Loucy (cell line): Measurements from ENCODE around the gene PDK2.

Experiments
- H2AFZ ChIP-seq: fragments of 200-600 bp; sonication (generic); 2 replicates; pipeline ENCODE4 v1.6.0; 2016; ENCODE audit warnings: antibody characterized with exemption, mild to moderate bottlenecking, low read length, moderate library complexity
- H3F3A ChIP-seq: fragments of 200-600 bp; 2 replicates; pipeline ENCODE4 v1.6.0; 2016; ENCODE audit warnings: antibody characterized with exemption, low read depth, mild to moderate bottlenecking
- H3K27me3 ChIP-seq: fragments of 200-600 bp; sonication (generic); 2 replicates; pipeline ENCODE4 v1.6.1; 2014; ENCODE audit warnings: low read length, mild to moderate bottlenecking; ENCODE audit not compliant: insufficient read depth, poor library complexity, severe bottlenecking
- H3K36me3 ChIP-seq: fragments of 200-600 bp; sonication (generic); 2 replicates; pipeline ENCODE4 v1.6.1; 2016; ENCODE audit warnings: low read length; ENCODE audit not compliant: insufficient read depth
- H3K4me1 ChIP-seq: fragments of 200-600 bp; sonication (generic); 2 replicates; pipeline ENCODE4 v1.5.1; 2014; ENCODE audit warnings: low read length, mild to moderate bottlenecking; ENCODE audit not compliant: insufficient read depth, poor library complexity, severe bottlenecking
- H3K4me2 ChIP-seq: fragments of 200-600 bp; sonication (generic); 2 replicates; pipeline ENCODE4 v1.6.0; 2014; ENCODE audit warnings: antibody characterized with exemption, low read length, low read depth, mild to moderate bottlenecking; ENCODE audit not compliant: poor library complexity, severe bottlenecking
- H3K4me3 ChIP-seq: fragments of 200-600 bp; sonication (generic); 2 replicates; pipeline ENCODE4 v1.5.1; 2014; ENCODE audit warnings: low read length, mild to moderate bottlenecking, mixed read lengths; ENCODE audit not compliant: poor library complexity, severe bottlenecking
- H3K79me2 ChIP-seq: fragments of 200-600 bp; sonication (generic); 2 replicates; pipeline ENCODE4 v1.6.1; 2014; ENCODE audit warnings: low read length; ENCODE audit not compliant: insufficient read depth
- H3K9ac ChIP-seq: fragments of 200-600 bp; sonication (generic); 2 replicates; pipeline ENCODE4 v1.6.0; 2014; ENCODE audit warnings: mild to moderate bottlenecking, low read depth, low read length, moderate library complexity; ENCODE audit not compliant: poor library complexity, severe bottlenecking
- H3K9me2 ChIP-seq: fragments of 200-600 bp; sonication (generic); replicated peaks from 2 replicates; pipeline ENCODE4 v1.6.1; 2016; ENCODE audit warnings: low read depth, low read length, mixed read lengths
- H3K9me3 ChIP-seq: fragments of 200-600 bp; sonication (generic); 2 replicates; pipeline ENCODE4 v1.6.1; 2014; ENCODE audit warnings: mild to moderate bottlenecking, antibody characterized with exemption, low read length, low read depth; ENCODE audit not compliant: insufficient read depth
- H4K20me1 ChIP-seq: fragments of 200-600 bp; sonication (generic); 2 replicates; pipeline ENCODE4 v1.6.0; 2014; ENCODE audit warnings: antibody characterized with exemption, low read length, mild to moderate bottlenecking; ENCODE audit not compliant: insufficient read depth, poor library complexity, severe bottlenecking
- EZH2phosphoT487 ChIP-seq: fragments of 200-600 bp; IDR thresholded peaks from 2 replicates; pipeline ENCODE4 v1.6.1; 2018; ENCODE audit warnings: antibody characterized with exemption, mild to moderate bottlenecking, moderate library complexity, borderline replicate concordance
- TF ChIP-seq, protein P1 (sequence below): fragments of 200-600 bp; sonication (generic); conservative IDR thresholded peaks from 2 replicates; pipeline ENCODE4 v1.5.1; 2014; ENCODE audit warnings: mild to moderate bottlenecking, antibody characterized with exemption, low read length

Gene PDK2

DNA sequence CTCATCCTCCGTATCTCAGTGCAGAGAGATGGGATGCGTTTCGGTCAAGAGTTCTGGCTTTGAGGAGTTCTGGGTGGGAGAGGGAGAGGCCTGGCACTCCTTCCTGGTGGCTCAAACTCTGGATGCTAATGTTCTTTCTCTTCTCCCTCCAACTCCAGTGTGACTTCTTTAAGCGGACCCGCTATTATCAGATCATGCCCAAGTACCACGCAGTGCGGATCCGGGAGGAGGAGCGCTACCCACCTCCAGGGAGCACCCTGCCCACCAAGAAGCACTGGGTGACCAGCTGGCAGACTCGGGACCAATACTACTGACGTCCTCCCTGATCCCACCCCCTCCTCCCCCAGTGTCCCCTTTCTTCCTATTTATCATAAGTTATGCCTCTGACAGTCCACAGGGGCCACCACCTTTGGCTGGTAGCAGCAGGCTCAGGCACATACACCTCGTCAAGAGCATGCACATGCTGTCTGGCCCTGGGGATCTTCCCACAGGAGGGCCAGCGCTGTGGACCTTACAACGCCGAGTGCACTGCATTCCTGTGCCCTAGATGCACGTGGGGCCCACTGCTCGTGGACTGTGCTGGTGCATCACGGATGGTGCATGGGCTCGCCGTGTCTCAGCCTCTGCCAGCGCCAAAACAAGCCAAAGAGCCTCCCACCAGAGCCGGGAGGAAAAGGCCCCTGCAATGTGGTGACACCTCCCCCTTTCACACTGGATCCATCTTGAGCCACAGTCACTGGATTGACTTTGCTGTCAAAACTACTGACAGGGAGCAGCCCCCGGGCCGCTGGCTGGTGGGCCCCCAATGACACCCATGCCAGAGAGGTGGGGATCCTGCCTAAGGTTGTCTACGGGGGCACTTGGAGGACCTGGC is 6.0 kb upstream of the PDK2 start:
- Histone ChIP-seq H3K79me2 (no peaks in the 10 kb centered on the region), H3F3A (no peaks in the 10 kb centered on the region), H2AFZ (no peak overlapping the region), H3K36me3 (no peaks in the 10 kb centered on the region), H3K9me2 (no peaks in the 10 kb centered on the region), H3K4me3 (no peak overlapping the region), H3K27me3 (no peaks in the 10 kb centered on the region), H3K9me3 (no peaks in the 10 kb centered on the region), H4K20me1 (no peaks in the 10 kb centered on the region), H3K4me1 (peaks cover 3% of the 10 kb centered on the region), H3K4me2 (no peak overlapping the region), H3K9ac (no peak overlapping the region)
- no peak for TF ChIP-seq EZH2phosphoT487
- TF ChIP-seq, protein P1, sequence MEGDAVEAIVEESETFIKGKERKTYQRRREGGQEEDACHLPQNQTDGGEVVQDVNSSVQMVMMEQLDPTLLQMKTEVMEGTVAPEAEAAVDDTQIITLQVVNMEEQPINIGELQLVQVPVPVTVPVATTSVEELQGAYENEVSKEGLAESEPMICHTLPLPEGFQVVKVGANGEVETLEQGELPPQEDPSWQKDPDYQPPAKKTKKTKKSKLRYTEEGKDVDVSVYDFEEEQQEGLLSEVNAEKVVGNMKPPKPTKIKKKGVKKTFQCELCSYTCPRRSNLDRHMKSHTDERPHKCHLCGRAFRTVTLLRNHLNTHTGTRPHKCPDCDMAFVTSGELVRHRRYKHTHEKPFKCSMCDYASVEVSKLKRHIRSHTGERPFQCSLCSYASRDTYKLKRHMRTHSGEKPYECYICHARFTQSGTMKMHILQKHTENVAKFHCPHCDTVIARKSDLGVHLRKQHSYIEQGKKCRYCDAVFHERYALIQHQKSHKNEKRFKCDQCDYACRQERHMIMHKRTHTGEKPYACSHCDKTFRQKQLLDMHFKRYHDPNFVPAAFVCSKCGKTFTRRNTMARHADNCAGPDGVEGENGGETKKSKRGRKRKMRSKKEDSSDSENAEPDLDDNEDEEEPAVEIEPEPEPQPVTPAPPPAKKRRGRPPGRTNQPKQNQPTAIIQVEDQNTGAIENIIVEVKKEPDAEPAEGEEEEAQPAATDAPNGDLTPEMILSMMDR, result no peak

DNA sequence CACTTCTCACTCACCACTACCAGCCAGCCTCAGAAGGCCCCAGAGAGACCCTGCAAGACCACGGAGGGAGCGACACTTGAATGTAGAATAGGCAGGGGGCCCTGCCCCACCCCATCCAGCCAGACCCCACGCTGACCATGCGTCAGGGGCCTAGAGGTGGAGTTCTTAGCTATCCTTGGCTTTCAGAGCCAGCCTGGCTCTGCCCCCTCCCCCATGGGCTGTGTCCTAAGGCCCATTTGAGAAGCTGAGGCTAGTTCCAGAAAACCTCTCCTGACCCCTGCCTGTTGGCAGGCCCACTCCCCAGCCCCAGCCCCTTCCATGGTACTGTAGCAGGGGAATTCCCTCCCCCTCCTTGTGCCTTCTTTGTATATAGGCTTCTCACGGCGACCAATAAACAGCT is 5.1 kb upstream of the PDK2 start:
- H3K4me2 ChIP-seq, result no peak overlapping the region
- H2AFZ ChIP-seq, result no peak overlapping the region
- no peaks in the 10 kb centered on the region for H3K36me3 ChIP-seq
- no peak overlapping the region for H3K4me3 ChIP-seq
- H4K20me1 ChIP-seq, result no peaks in the 10 kb centered on the region
- H3K79me2 ChIP-seq, result no peaks in the 10 kb centered on the region
- H3K9me3 ChIP-seq, result no peaks in the 10 kb centered on the region
- peaks cover 7% of the 10 kb centered on the region for H3K4me1 ChIP-seq
- H3K9me2 ChIP-seq, result no peaks in the 10 kb centered on the region
- TF ChIP-seq, protein P1, result no peak
- TF ChIP-seq EZH2phosphoT487, result no peak
- no peaks in the 10 kb centered on the region for H3F3A ChIP-seq
- H3K27me3 ChIP-seq, result no peaks in the 10 kb centered on the region
- H3K9ac ChIP-seq, result no peak overlapping the region

DNA sequence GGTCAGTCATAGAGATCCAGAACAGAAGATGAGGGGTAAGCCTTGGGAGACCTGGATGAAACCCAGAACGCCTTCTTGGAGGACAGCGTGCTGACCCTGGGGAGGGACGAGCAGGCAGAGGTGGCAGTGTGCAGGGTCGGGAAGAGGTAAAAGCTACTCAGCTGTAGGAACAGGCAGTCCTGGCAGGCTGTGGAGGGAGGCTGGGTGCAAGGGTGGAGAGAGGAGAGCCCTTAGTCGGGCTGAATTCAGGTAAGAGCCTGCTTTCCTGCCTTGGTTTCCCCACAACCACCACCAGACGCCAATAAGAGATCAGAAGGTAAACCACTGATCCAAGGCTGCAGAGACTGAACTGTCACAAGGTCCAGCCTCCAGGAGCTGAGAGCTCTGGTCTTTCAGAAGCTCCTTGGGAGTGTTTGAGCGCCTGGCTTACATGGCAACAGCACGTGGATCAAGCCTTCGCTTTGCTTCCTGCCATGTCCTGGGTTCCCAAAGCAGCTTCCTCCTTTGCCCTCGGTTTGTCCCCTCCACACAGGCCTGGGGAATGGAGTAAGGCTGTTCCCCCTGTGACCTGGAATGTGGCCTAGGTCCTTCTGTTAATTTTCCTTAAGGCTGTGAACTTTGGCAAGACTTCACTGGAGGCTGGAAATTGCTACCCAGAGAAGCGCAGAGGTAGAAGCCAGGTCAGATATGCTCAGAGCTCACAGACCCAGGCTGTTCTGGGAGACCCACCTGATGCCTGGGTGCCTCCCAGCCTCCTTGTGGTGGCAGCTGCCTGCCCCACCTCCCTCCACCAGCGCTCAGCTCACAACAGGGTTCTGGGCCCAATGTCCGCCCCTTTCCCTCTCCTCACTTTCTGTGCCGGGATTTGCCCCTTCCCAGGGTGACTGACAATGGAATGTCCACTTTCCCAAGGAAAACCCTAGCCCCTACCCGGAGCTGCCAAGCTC is 3.9 kb upstream of the PDK2 start:
- Histone ChIP-seq H3K4me3 (no peak overlapping the region), H3K36me3 (no peaks in the 10 kb centered on the region), H4K20me1 (no peaks in the 10 kb centered on the region), H3K4me1 (peaks cover 12% of the 10 kb centered on the region), H3K9me3 (no peaks in the 10 kb centered on the region), H3K4me2 (no peak overlapping the region), H3K9me2 (no peaks in the 10 kb centered on the region), H3K27me3 (no peaks in the 10 kb centered on the region), H3F3A (no peaks in the 10 kb centered on the region), H3K79me2 (peaks cover 8% of the 10 kb centered on the region; the same call in 1 of the 2 replicates), H2AFZ (no peak overlapping the region), H3K9ac (no peak overlapping the region)
- TF ChIP-seq, protein P1, result no peak
- no peak for TF ChIP-seq EZH2phosphoT487
